ENCODE measurements around the gene PRR18.

The PRR18 gene

GRCh38 chr6:166307082-166308032 lies 835 bp downstream of the PRR18 start:
- DNase-seq (ENCODE audit: low read depth in 2 of 2, low spot score in 1 of 2): no peak

- no peak for DNase-seq (ENCODE audit: low read depth in 2 of 2, low spot score in 1 of 2)
These were observed 1.7 kb downstream of the PRR18 start for GRCh38 chr6:166306378-166307081.

GRCh38 chr6:166305562-166306117 lies 2.6 kb downstream of the PRR18 start:
- no peak for DNase-seq (ENCODE audit: low read depth in 2 of 2, low spot score in 1 of 2)

GRCh38 chr6:166304106-166304505 lies 4.1 kb downstream of the PRR18 start:
- DNase-seq (ENCODE audit: low read depth in 2 of 2, low spot score in 1 of 2): no peak

- DNase-seq (ENCODE audit: low read depth in 2 of 2, low spot score in 1 of 2): no peak
These were observed 6.3 kb downstream of the PRR18 start for GRCh38 chr6:166301611-166302529.

- no peak for DNase-seq (ENCODE audit: low read depth in 2 of 2, low spot score in 1 of 2)
These were observed 7.7 kb downstream of the PRR18 start for GRCh38 chr6:166300357-166300987.

GRCh38 chr6:166297606-166298005 lies 10.6 kb downstream of the PRR18 start:
- no peak for DNase-seq (ENCODE audit: low read depth in 2 of 2, low spot score in 1 of 2)

- no peak for DNase-seq (ENCODE audit: low read depth in 2 of 2, low spot score in 1 of 2)
These were observed 11.9 kb downstream of the PRR18 start for GRCh38 chr6:166296035-166296883.

GRCh38 chr6:166293731-166294584 lies 14.2 kb downstream of the PRR18 start:
- no peak for DNase-seq (ENCODE audit: low read depth in 2 of 2, low spot score in 1 of 2)

GRCh38 chr6:166289207-166290060 lies 18.8 kb downstream of the PRR18 start:
- no peak for DNase-seq (ENCODE audit: low read depth in 2 of 2, low spot score in 1 of 2)

GRCh38 chr6:166286839-166287271 lies 21.3 kb downstream of the PRR18 start:
- no peak for DNase-seq (ENCODE audit: low read depth in 2 of 2, low spot score in 1 of 2)

GRCh38 chr6:166285233-166285632 lies 23.0 kb downstream of the PRR18 start:
- DNase-seq (ENCODE audit: low read depth in 2 of 2, low spot score in 1 of 2): no peak

- no peak for DNase-seq (ENCODE audit: low read depth in 2 of 2, low spot score in 1 of 2)
These were observed 23.6 kb downstream of the PRR18 start for GRCh38 chr6:166284640-166285039.

- no peak for DNase-seq (ENCODE audit: low read depth in 2 of 2, low spot score in 1 of 2)
These were observed 25.7 kb downstream of the PRR18 start for GRCh38 chr6:166282394-166283032.

GRCh38 chr6:166281104-166281503 lies 27.1 kb downstream of the PRR18 start:
- DNase-seq (ENCODE audit: low read depth in 2 of 2, low spot score in 1 of 2): no peak

GRCh38 chr6:166279393-166279679 lies 28.9 kb downstream of the PRR18 start:
- no peak for DNase-seq (ENCODE audit: low read depth in 2 of 2, low spot score in 1 of 2)
